ENCODE results near the gene SMAD2. TPM values are rescaled to one million over a fixed set of nuclear protein-coding genes. Genes with fewer than 3 reads are reported as not detected.

SMAD2 gene
- polyA plus RNA-seq, 2 of the 4 experiments (the other 2 are of a cell fraction), result 131 to 229 TPM

DNA sequence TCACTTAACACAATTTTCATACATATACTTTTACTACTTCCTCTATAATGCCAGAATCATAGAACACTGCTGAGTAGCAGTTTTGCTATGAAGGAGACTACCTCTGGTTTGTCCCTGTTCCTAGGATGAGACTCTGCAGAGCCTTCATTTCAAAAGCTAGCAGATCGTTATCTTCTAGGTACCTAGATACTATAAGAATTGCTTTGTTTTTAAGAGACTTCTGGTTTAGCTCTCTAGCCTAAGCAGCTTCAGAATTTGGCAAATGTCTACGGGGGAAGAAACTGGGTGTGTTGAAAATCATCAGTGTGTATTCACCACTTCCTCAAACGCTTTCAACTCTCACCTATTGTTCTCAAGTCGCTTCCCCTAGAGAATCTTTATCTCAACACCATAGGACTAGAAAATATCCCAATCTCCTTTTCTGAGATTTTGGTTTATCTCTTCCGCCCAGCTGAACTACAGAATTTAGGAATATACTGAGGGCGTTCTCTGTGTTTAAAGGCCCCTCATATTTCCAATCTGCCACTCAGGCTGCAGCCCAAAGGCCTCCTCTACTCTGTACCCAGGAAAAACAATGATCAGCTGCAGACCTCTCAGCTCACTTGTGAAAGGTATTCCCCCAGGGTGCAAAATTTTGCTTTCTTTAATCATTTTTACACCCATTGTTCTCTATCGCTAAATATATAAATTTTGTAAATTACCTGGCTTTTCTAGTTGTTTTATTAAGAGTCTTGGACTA is 28.7 kb downstream of the SMAD2 start:
- ATAC-seq (no peak), FAIRE-seq (no peak), DNase-seq (ENCODE audit: low read depth in 1 of 2, low spot score in 1 of 2) (no peak)
- Histone ChIP-seq H3K27ac (peak overlapping the region in 1 of 2 experiments; percentile 38; a peak in 3 of 6 replicates), H3K9me3 (peaks cover 30% of the 10 kb centered on the region), H3K4me2 (0 out of 3 replicates have a peak overlapping the region, but pooled peaks have one; percentile 8), H3K4me3 (no peak overlapping the region), H3K4me1 (peaks cover 57% of the 10 kb centered on the region)
- ChIA-PET CTCF (interaction anchor here (1.3 to 1.5 kb wide), 2 partner anchors 8 to 96 kb away, joined by 3 read pairs; no protein-coding TSS in a partner anchor), POLR2A (no interaction called here)
- TF ChIP-seq RCOR1 (IDR thresholded peaks at IDR 0.05; ENCODE audit: low read depth, low read length), result no peak
- TF ChIP-seq ATOH8 (CRISPR knock-in tag; IDR thresholded peaks at IDR 0.05; ENCODE audit: low read depth), result no peak
- no peak for TF ChIP-seq HMGXB4 (CRISPR knock-in tag; IDR thresholded peaks at IDR 0.05; ENCODE audit: borderline replicate concordance)
- TF ChIP-seq ESRRA (IDR thresholded peaks at IDR 0.05; ENCODE audit: borderline replicate concordance, low read length), result no peak
- no peak for TF ChIP-seq HEYL (CRISPR knock-in tag; IDR thresholded peaks at IDR 0.05)
- TF ChIP-seq EP300 (IDR thresholded peaks at IDR 0.05), result no peak
- WGBS (ENCODE audit: missing lambda C conversion rate), result 89% methylated on average over 7 of the region's 7 CpGs

DNA sequence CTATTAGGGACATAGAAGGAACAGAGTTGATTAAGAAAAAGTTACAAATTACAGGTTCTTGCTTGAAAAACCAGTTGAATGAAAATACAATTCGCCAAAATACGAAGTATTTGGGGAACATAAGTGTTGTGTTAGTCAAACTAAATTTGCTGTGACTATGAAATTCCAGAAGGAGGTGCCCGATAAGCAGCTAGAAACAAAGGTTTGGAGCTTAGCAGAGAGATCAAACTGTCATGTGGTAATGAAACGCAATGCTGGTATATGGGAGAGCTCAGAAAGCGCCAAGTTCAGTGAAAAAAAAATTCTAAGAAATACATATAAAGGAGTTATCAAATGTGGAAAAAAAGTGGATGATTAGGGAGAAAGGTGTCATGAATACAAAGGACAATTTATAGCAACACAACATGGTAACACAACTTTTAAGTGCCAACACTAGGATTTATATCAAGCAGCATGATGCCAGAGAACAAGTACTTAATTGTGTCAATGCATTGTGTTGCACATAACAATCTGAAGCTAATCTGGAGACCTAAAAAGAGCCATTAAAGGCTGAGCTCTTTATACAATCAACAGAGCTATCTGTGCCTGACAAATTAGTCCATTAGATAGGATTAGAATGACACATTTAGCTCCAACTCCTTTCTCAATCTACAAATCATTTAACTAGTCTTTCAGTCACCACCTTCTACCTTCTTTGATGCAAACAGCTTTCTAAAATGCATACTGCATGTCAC is 31.2 kb downstream of the SMAD2 start:
- DNase-seq (ENCODE audit: low read depth in 1 of 2, low spot score in 1 of 2) (peak in 1 of 2 experiments; percentile 40), FAIRE-seq (no peak), ATAC-seq (peak; percentile 47 to 63; a peak in 3 of 6 replicates)
- H3K27ac ChIP-seq, result peak overlapping the region; percentile 68 to 77
- peaks cover 82% of the 10 kb centered on the region for H3K4me1 ChIP-seq
- H3K9me3 ChIP-seq, result peaks cover 15% of the 10 kb centered on the region; the same call in 2 of the 3 replicates
- peak overlapping the region; percentile 13; the same call in 1 of the 3 replicates for H3K4me3 ChIP-seq
- POLR2A ChIA-PET, result interaction anchor here (0.6 to 1.3 kb wide), 4 partner anchors 31 to 109 kb away, joined by 4 to 5 read pairs (median 5); partner anchors contain the start of gene SMAD2
- 46% methylated on average over 5 of the region's 5 CpGs for WGBS (ENCODE audit: missing lambda C conversion rate)
- CTCF ChIA-PET, result interaction anchor here (1.3 to 2.5 kb wide), 4 partner anchors 14 to 684 kb away, joined by 3 to 13 read pairs (median 4); no protein-coding TSS in a partner anchor
- TF ChIP-seq CTCF (IDR thresholded peaks at IDR 0.05), result peak; percentile 19; the same call in 1 of the 3 replicates
- TF ChIP-seq, protein P1, sequence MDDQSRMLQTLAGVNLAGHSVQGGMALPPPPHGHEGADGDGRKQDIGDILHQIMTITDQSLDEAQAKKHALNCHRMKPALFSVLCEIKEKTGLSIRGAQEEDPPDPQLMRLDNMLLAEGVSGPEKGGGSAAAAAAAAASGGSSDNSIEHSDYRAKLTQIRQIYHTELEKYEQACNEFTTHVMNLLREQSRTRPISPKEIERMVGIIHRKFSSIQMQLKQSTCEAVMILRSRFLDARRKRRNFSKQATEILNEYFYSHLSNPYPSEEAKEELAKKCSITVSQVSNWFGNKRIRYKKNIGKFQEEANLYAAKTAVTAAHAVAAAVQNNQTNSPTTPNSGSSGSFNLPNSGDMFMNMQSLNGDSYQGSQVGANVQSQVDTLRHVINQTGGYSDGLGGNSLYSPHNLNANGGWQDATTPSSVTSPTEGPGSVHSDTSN (IDR thresholded peaks at IDR 0.05), result no peak
- TF ChIP-seq ZC3H11A (IDR thresholded peaks at IDR 0.05), result no peak
- TF ChIP-seq SREBF2 (IDR thresholded peaks at IDR 0.05), result no peak
- TF ChIP-seq ZSCAN20 (CRISPR knock-in tag; IDR thresholded peaks at IDR 0.05), result no peak
- TF ChIP-seq SMC3 (IDR thresholded peaks at IDR 0.05), result no peak
- H3K4me2 ChIP-seq, result peak overlapping the region; percentile 83

DNA sequence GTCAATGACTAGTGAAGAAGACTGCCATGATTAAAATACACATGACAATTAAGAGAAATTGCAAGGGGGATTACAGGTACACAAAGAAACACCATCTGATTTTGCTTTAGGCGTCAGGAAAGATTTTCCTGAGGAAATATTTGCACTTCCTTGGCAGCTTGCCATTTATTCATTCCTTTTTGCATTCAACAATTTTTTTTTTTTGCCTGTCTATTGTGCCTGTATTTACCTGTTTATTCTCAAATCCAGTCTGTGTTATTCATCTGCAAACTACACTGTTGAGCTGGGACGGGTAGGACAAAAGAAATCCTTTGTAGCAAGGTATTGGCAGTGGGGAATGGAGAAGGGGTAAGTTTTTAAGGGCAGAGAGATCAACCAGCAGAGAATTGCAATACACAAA is 31.8 kb downstream of the SMAD2 start:
- 1% methylated on average over 2 of the region's 2 CpGs for WGBS (ENCODE audit: missing lambda C conversion rate)
- TF ChIP-seq HDAC2 (IDR thresholded peaks at IDR 0.05) (no peak), RAD21 (conservative IDR thresholded peaks at IDR 0.05 in 1 of 2, IDR thresholded peaks at IDR 0.05 in 1 of 2) (no peak), CHD2 (IDR thresholded peaks at IDR 0.05; ENCODE audit: low read length, partially characterized antibody) (no peak), MYC (IDR thresholded peaks at IDR 0.05; ENCODE audit: borderline replicate concordance, low read length) (no peak), HOXB5 (CRISPR knock-in tag; IDR thresholded peaks at IDR 0.05) (no peak), MAFK (IDR thresholded peaks at IDR 0.05; ENCODE audit: partially characterized antibody) (no peak), ZSCAN20 (CRISPR knock-in tag; IDR thresholded peaks at IDR 0.05) (no peak)
- ATAC-seq (no peak; a peak in 1 of 6 replicates), FAIRE-seq (no peak), DNase-seq (ENCODE audit: low read depth in 1 of 2, low spot score in 1 of 2) (no peak)
- H3K4me3 ChIP-seq, result peak overlapping the region; percentile 13; the same call in 1 of the 3 replicates
- ChIA-PET CTCF (interaction anchor here (1.3 to 2.5 kb wide), 3 partner anchors 15 to 684 kb away, joined by 3 to 13 read pairs (median 3); no protein-coding TSS in a partner anchor), POLR2A (interaction anchor here (1.3 kb wide), 1 partner anchor 106 kb away, joined by 5 read pairs; no protein-coding TSS in a partner anchor)
- H3K4me2 ChIP-seq, result peak overlapping the region; percentile 83
- H3K27ac ChIP-seq, result peak overlapping the region; percentile 68 to 77
- H3K9me3 ChIP-seq, result peaks cover 9% of the 10 kb centered on the region; the same call in 2 of the 3 replicates
- peaks cover 88% of the 10 kb centered on the region for H3K4me1 ChIP-seq
